GM18858 (cell line): ENCODE measurements around the gene GOLGA6L2.
"Not testable (repeated sequence)": the region's sequence is repeated elsewhere in the genome, so short reads cannot be mapped to it uniquely, and the experiment has no call there.

Experiments
- ATAC-seq: cut with Tn5 transposase; IDR thresholded peaks from one replicate; pipeline ENCODE4 v1.9.1; 2021; ENCODE audit not compliant: unreplicated experiment

GOLGA6L2 gene

DNA sequence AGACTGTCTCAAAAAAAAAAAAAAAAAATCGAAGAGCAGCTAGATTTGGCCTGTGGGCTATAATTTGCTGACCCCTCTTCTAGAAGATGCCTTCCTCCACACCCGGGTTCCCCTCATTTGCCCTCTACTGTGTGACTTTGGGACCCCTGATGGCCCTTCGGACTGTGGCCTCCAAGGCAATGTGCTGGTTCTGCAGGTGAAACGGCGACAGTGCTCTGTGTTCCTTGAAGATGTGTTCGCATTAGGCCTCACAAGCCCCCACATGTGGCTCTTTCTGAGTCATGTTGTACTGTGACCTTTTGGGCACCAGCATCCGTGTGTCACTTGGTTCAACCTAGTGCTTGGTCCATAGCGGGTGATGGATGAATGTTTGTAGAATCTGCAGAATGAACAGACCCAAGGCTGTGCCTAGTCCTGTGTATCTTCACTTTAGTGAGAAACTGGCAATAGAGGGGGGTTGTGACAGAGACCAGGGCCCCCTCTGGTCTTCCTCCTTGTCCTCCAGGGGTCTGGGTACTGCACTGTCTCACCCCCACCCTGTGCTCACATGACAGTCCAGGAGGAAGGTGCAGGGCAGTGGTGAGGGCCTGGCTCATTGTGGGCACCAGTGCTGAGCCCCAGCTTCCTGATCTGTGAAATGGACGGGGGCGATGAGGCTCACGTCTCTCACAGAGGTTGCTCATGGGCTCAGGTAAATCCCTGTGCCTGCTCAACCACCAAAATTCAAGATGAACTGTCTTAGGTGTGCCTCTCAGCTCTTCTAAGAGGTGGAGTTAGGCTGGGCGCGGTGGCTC, 22.7 kb downstream of the GOLGA6L2 start:
- ATAC-seq = no peak

DNA sequence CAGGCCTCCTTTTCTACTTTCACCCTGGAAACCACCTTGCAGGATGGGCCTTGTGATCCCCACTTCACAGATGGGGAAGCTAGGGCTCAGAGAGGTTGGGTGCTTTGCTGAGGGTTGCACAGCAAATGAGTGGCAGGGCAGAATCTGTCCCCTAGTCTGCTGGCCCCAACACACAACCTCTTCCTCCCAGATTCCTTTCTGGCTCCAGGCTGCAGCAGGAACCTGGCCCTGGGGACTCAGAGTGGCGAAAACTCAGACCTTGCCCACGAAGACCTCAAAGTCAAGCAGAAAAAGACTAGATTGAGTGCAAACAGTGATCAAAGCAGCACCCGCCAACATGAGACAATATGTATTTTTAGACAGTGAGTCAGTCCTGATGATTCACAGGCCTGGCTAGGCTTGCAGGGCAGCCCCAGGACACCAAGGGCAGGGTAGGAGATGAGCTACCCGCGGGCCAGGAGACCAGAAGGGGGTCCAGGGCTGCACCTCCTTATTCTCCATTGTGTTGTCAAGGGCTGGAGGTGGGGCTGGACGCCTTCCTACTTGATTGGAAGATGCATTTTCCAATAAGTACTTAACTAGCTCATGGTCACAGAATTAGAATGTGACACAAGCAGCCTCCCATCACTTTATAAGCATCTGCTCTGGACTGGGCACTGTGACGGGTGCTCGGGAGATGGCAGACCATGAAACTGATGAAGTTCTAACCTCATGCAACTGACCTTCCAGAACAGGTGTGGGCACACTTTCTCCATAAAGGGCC, 23.9 kb downstream of the GOLGA6L2 start:
- ATAC-seq = no peak

DNA sequence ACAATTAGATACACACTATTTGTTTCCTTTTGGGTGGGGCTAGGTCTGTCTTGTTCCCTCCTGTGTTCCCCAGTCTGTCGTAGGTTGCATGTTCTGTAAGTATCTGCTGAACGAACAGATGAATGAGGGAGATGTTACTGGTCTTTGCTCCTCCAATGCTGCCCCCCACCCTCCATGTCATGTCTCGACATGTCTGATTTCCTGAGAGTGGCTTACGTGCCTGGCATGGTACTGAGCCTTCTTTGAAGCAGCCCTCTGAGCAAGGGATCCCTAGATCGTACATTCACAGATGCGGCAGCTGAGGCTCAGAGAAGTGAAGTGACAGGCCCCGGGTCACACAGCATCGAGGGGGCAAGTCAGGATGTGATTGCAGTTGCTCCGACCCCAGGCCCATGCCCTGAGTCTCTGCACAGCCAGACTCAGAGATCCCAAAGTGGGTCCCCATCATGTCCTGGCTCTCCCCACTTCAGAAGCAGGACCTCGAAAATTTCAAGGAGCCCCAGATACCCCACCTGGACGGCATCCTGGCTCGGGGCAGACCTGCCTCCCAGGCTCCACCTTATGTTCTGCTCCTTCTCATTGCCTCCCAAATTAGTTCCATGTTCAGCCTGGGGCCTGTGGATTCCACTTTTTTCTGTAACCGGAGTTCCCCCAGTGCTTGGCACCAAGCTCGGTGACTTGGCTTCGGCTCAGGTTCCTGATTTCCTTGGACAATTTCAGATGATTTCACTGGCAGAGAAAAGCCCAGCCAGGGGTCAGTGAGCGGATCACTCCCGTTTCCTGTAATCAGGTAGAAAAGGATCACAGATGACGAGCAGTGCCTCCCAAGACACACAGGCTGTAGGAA, 24.7 kb downstream of the GOLGA6L2 start:
- ATAC-seq = no peak

DNA sequence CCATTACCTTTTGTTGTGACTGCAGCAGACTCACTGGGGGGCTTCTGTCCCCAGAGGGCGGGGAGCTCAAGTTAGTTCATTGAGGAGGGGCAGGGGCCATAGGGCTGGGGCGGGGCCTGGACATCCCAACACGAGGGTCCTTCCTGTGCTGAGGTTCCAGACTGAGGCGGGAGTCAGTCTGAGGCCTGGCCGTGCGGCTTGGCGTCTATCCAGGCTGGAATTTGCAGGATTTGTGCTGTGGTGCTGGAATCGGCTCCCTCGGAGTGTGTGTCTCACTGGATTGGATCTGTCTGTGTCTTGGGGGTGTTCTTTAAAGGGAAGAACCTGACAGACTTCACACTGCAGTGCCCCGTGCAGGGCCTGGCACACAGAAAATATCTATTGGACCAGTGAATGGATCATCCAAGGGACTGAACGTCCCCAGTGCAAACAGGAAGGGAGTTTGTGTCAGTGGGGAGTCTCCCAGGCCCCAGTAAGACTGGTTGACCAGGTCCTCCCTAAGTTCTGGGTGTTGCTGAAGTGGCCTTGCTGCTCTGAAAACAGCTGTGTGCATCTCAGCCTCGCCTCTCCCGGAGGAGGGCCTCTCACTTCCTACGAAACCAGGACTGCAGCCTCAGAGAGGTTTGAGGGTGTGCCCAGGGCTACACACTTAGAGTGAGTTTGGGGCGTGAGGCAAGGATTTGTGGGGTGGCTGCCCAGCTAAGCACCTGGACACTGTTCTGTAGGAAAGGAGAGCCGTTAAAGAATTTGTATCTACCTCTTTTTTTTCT, 26.1 kb downstream of the GOLGA6L2 start:
- ATAC-seq = no peak

DNA sequence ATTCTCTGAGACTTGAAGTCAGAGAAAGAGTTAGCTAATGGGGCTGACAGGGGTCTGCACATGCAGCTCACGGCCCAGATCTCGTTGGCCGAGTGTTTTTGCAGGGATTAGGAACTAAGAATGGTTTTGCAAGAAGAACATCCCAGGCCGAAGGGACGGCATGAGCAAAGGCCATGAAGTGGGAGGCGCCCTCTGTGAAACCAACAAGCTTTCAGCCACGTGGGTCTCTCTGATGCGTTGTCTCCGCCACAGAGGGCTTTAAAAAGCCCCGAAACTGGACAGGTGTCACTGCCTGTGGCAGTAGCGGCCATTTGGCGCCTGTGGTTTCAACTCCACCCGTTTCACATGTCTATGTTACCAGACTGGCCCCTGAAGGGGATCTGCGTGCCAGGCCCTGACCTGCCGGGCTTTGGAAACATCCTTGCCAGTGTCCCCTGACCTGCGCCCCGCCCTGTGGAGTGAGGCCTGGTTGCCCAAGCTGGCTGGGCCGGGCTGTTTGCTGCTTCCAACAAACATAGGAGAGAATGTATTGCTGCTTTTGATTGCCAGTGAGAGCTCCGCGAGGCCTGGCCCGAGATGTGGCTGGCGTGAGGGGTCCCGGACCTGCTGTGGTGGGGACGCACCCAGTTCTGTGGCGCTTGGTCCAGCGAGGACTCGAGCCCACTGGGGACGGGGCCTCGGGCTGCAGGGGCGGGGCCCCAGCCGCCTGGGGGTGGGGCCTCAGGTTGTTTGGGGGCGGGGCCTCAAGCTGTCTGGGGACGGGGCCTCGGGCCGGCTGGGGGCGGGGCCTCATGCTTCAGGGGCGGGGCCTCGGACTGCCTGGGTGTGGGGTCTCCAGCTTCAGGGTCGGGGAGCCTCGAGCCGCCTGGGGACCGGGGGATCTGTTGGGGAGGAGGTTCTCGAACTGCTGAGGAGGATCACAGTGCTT, 30.4 kb downstream of the GOLGA6L2 start:
- ATAC-seq = no peak

DNA sequence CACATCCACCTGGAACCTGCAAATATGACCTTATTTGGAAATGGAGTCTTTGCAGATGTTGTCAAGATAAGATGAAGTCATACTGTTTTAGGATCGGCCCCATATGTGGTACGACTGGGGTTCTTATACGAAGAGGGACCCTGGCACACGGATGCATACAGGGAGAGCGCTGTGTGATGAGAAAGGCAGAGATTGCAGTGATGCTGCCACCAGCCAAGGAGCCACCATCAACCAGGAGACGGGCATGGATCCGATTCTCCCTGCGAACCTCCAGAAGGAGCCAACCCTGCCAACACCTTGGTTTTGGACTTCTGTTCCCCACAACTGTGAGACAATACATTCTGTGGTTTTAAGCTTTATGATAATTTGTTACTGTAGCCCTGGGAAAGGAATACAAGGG, 31.2 kb downstream of the GOLGA6L2 start:
- ATAC-seq = not testable (repeated sequence)

DNA sequence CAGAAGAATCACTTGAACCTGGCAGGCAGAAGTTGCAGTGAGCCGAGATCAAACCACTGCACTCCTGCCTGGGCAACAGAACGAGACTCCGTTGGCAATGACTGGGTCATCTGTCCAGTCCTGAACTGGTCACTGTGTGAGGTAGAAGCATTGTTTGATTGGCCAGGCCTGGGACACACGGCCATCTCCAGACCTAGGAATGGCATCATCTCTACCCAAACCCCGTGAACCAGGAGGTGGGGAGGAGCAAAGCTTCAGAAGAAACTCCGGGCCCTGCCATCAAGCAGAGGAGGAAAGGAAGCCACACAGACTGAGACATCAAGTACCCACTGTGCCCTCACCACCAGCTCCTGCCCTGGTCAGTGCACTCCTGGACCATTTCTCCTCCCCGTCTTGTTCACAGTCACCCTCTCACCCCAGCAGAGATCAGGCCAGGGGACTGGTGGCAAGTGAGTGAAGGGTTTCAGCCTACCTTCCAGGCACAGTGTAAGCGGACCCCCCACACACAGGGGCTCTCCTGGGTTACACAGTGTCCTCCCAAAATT, 31.6 kb downstream of the GOLGA6L2 start:
- ATAC-seq = no peak

DNA sequence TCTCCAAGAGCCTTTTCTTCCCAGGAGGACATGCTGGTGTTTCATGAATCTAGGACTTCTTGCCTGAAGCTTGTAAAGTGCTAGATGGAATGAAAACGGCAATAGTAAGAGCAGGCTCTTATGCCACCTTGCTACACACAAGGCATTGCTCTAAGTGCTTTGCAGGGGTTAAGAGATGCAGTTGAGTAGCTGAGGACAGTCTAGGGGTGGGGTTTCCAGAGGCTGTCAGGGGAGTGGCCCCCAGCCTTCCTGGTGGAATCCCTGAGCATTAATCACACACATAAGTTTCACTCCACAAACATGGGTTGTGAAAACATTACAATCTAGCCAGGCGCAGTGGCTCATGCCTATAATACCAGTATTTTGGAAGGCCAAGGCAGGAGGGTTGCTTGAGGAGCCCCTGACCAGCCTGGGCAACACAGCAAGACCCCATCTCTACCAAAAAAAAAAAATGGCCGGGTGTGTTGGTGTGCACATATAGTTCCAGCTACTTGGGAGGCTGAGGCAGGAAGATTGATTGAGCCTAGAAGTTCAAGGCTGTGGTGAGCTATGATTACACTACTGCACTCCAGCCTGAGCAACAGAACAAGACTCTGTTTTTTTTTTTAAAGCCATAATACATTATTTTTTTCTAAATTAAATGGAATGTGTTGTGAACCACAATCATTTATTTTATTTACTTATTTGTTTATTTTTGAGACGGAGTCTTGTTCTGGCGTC, 34.0 kb downstream of the GOLGA6L2 start:
- ATAC-seq = not testable (repeated sequence)

DNA sequence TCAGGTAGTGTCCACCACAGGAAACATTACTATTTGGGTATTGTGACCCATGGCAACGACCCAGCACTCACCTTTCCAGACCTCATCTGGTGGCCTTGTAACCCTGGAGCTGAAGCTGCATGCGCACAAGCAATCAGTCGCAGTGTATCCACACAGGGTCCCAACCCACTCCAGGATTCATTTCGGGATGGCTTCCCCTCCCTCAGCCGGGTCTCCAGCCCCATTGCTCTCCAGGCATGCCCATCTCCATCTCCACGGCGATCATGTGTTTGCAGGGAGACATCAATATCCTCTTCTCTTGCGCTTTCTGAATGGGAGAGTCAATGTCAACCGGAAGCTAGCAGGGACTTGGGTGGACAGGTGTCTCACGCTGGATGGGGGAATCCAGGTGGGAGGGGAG, 35.2 kb downstream of the GOLGA6L2 start:
- no peak for ATAC-seq

DNA sequence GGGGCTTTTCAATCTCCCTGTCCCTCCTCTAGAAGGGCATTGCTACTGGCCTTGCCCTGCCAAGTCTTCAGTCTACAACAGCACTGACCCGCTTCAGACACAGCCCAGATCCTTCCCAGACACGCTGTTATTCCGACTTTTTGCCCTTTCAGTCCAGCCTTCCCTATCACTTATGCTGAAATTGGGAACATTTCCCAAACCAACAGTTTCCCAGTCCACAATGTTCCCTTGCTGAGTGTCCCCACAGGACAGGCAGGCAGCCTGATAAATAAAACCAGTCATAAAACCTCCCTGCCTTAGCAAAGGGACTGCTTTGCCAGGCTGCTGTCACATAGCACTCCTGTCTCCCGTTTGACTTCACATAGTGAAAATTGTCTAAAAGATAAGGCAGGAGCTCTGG, 43.5 kb downstream of the GOLGA6L2 start:
- ATAC-seq = no peak

DNA sequence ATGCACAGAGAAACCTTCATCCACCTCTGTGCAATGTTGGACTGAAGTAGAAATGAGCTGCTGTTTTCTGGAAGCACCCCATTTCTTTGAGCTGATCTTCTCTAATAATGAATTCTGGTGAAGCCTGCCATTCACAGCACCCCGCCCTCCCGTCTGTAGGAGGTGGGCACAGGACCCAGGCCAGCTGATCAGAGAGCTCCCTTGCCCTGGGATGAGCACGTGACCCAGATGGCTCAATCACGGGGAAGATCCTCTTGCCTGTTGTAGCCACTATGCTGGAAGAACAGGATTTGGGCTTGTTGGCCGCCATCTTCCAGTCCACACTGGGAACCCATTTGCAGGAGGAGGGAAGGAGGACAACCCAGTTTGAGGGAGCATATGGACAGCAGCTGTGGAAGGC, 44.5 kb downstream of the GOLGA6L2 start:
- no peak for ATAC-seq

DNA sequence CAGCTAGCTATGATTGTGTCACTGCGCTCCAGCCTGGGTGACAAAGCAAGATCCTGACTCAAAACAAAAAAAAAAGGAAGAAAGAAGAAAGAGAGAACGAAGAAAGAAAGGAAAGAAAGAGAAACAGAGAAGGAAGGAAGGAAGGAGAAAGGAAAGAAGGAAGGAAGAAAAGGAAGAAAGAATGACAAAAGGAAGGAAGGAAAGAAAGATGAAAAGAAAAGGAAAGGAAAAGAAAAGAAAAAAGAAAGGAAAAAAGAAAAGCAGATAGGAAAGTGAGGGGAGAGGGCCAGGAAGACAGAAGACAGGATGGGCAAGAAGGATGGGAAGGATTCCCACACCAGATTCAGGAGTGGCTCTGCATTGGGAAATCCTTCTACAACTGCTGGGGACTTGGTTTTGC, 44.9 kb downstream of the GOLGA6L2 start:
- no peak for ATAC-seq

DNA sequence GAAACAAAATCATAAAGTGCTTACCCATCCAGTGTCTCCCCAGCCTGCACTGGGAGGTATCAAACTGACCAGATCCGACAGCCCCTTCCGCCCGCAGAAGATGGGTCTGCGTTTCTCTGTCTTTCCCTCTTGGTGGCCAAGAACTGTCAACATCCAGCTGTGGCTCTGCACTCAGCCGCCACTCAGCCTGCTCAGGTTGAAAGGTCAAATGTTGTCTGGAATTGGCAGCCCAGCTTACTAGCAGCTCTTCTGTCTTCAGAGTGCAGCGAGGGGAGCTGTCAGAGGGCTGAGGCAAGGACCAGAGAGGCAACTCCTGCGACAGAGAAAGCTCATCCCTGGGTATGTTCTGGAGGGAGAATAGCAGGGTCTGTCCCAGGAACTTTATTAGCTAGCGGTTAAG, 45.4 kb downstream of the GOLGA6L2 start:
- ATAC-seq = no peak

DNA sequence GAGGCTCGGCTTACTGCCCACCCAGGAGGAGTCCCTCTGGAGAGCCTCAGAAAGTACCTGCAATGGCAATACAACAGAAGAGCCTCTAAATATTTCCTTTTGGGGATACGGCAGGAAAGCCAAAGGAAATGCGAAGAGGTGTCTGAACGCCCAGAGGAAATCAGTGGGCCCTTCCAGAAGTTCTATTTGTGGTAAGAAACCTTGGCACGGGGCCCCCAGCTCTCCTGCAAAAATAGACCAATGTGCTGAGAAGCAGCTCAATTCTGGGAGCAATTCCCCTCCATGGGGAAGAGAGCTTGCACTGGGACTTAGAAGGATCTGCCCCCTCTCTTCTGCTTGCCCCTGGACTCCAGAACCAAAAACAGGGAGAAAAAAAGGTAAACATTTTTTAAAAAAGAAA, 47.8 kb downstream of the GOLGA6L2 start:
- not testable (repeated sequence) for ATAC-seq

DNA sequence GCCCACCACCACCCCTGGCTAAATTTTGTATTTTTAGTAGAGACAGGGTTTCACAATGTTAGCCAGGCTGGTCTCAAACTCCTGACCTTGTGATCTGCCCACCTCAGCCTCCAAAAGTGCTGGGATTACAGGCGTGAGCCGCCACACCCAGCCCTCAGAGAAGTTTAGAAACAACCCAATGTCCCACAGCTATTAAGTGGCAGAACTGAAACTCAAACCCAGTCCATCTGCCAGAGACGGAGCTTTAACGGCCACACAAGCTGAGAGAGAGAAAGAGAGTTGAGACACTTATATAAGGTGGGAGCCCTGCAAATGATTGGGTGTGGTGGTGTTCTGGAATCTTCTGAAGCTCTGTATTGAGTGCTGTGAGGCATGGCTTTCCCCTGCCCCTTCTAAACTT, 48.7 kb downstream of the GOLGA6L2 start:
- ATAC-seq = not testable (repeated sequence)

DNA sequence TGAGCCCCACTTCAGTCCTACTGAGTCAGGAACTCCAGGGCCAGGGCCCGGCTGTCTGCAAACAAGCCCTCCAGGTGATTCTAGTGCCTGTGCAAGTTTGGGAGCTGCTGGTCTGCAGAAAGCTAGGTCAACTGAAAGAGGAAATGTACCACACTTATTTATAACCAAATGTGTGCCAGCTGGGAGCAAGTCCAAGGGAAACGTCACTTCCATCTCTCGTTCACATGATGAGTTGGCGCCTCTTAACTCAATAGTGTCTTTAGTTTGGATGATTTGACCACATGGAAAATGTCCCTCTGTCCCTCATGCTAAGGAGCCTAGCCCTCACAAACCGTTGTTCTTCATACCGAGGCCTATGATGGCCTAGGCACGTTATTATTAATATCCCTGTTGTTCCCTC, 49.3 kb downstream of the GOLGA6L2 start:
- ATAC-seq = no peak

DNA sequence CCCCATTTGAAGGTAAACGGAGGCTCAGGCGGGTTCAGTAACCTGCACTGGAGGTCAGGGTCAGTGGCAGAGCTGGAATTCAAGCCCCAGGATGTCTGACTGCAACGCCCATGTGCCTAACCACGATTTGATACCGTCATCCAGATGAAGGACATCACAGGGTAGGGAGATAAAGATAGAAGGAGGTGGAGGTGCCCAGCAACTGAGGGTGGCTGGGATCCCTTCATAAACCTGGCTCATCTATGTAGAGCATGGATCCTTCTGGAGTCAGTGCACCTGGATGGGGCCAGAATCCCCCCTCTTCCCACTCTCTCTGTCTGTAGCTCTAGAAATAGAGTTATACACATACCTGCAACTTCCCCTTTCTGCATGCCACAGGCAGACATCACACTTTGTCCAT, 51.2 kb downstream of the GOLGA6L2 start:
- ATAC-seq = no peak

DNA sequence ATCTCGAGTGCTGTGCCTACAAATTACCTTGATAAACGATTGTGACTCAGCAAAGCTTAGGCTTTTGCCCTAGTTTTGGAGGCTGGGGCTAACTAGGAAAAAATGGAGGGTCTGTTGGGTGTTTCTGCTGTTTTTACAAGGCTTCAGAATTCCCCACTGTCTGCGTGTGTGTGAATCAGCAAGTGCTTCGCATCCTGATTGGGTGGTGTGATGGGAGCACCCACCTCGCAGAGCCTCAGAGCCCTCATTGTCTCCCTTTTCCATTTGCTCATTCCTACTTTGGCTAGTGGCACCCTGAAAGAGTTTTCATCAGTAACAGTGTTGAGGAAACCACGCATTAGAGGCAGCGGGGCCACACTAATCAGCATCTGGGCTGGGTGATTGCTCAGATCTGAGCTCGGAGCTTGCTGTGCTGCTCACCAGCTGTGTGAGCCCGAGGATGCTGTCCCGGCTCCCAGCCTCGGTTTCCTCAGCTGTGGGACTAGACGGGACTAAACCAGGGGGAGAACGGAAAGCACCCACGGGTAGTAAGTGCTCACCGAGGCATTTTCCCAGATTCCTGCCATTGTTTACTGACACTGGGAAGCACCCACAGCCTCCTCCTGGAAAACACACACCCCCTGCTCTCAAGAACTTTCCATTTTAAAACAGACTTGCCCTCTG, 51.9 kb downstream of the GOLGA6L2 start:
- no peak for ATAC-seq
